ENCODE results near the gene MYO9B.
"Not testable (repeated sequence)": the region's sequence is repeated elsewhere in the genome, so short reads cannot be mapped to it uniquely, and the experiment has no call there.

MYO9B gene

GRCh38 chr19:17145546-17146497 is 70.2 kb downstream of the MYO9B start:
- DNase-seq (ENCODE audit: low read depth in 2 of 3, low spot score in 2 of 3), result no peak

GRCh38 chr19:17148130-17148529 is 72.6 kb downstream of the MYO9B start:
- no peak for DNase-seq (ENCODE audit: low read depth in 2 of 3, low spot score in 2 of 3)

- no peak for DNase-seq (ENCODE audit: low read depth in 2 of 3, low spot score in 2 of 3)
Observed at GRCh38 chr19:17149393-17150135, 74.0 kb downstream of the MYO9B start.

GRCh38 chr19:17153996-17154395 is 78.4 kb downstream of the MYO9B start:
- DNase-seq (ENCODE audit: low read depth in 2 of 3, low spot score in 2 of 3), result no peak

GRCh38 chr19:17155251-17155650 is 79.7 kb downstream of the MYO9B start:
- no peak for DNase-seq (ENCODE audit: low read depth in 2 of 3, low spot score in 2 of 3)

GRCh38 chr19:17156296-17156946 is 80.8 kb downstream of the MYO9B start:
- DNase-seq (ENCODE audit: low read depth in 2 of 3, low spot score in 2 of 3), result no peak

GRCh38 chr19:17156947-17157302 is 81.3 kb downstream of the MYO9B start:
- DNase-seq (ENCODE audit: low read depth in 2 of 3, low spot score in 2 of 3), result no peak

- no peak for DNase-seq (ENCODE audit: low read depth in 2 of 3, low spot score in 2 of 3)
Observed at GRCh38 chr19:17158584-17158983, 83.0 kb downstream of the MYO9B start.

GRCh38 chr19:17159466-17160393 is 84.2 kb downstream of the MYO9B start:
- DNase-seq (ENCODE audit: low read depth in 2 of 3, low spot score in 2 of 3), result no peak

GRCh38 chr19:17160908-17161307 is 85.3 kb downstream of the MYO9B start:
- DNase-seq (ENCODE audit: low read depth in 2 of 3, low spot score in 2 of 3), result no peak

- DNase-seq (ENCODE audit: low read depth in 2 of 3, low spot score in 2 of 3), result not testable (repeated sequence)
Observed at GRCh38 chr19:17162131-17162530, 86.6 kb downstream of the MYO9B start.

GRCh38 chr19:17162580-17162979 is 87.0 kb downstream of the MYO9B start:
- no peak for DNase-seq (ENCODE audit: low read depth in 2 of 3, low spot score in 2 of 3)

GRCh38 chr19:17163652-17164051 is 88.1 kb downstream of the MYO9B start:
- no peak for DNase-seq (ENCODE audit: low read depth in 2 of 3, low spot score in 2 of 3)

GRCh38 chr19:17164639-17165038 is 89.1 kb downstream of the MYO9B start:
- DNase-seq (ENCODE audit: low read depth in 2 of 3, low spot score in 2 of 3), result no peak

- no peak for DNase-seq (ENCODE audit: low read depth in 2 of 3, low spot score in 2 of 3)
Observed at GRCh38 chr19:17165715-17166114, 90.1 kb downstream of the MYO9B start.

- no peak for DNase-seq (ENCODE audit: low read depth in 2 of 3, low spot score in 2 of 3)
Observed at GRCh38 chr19:17170538-17171297, 95.1 kb downstream of the MYO9B start.

- no peak for DNase-seq (ENCODE audit: low read depth in 2 of 3, low spot score in 2 of 3)
Observed at GRCh38 chr19:17171874-17172273, 96.3 kb downstream of the MYO9B start.

GRCh38 chr19:17172624-17173345 is 97.2 kb downstream of the MYO9B start:
- no peak for DNase-seq (ENCODE audit: low read depth in 2 of 3, low spot score in 2 of 3)

- no peak for DNase-seq (ENCODE audit: low read depth in 2 of 3, low spot score in 2 of 3)
Observed at GRCh38 chr19:17178291-17178690, 102.7 kb downstream of the MYO9B start.
